Peyer's patch (tissue), 4 donors: Measurements from ENCODE around the gene ZC3H11A. TPM values are rescaled to one million over a fixed set of nuclear protein-coding genes. Genes with fewer than 3 reads are reported as not detected.
"Not testable (repeated sequence)": the region's sequence is repeated elsewhere in the genome, so short reads cannot be mapped to it uniquely, and the experiment has no call there.

ENCODE experiments used
- DNase-seq, 3 donors: peaks; one replicate each; pipeline ENCODE4 v3.0.0-alpha.2; 2017 to 2019
- H3K27ac ChIP-seq, 4 donors: fragments of 200-600 bp; sonication (generic); one replicate each; pipeline ENCODE4 v1.5.1; 2016 to 2019
- H3K27me3 ChIP-seq, 2 donors: fragments of 200-600 bp; sonication (generic); one replicate each; pipeline ENCODE4 v1.5.1; 2019
- H3K36me3 ChIP-seq, 3 donors: fragments of 200-600 bp; sonication (generic); one replicate each; pipeline ENCODE4 v1.5.1; 2016 to 2019
- H3K4me1 ChIP-seq, 4 donors: fragments of 200-600 bp; sonication (generic); one replicate each; pipeline ENCODE4 v1.5.1; 2016 to 2019
- H3K4me3 ChIP-seq, 4 donors: fragments of 200-600 bp; sonication (generic); 1 replicate in 3 of 4; 2 replicates in 1 of 4; pipeline ENCODE4 v1.5.1; 2016 to 2019; ENCODE audit warnings: mild to moderate bottlenecking in 1 of 4
- H3K9me3 ChIP-seq, 4 donors: fragments of 200-600 bp; sonication (generic); one replicate each; pipeline ENCODE4 v1.5.1; 2016 to 2019; ENCODE audit warnings: mild to moderate bottlenecking in 1 of 4
- CTCF ChIP-seq, 6 experiments: fragments of 450-650 bp in 4 of 6; fragments of 200-600 bp in 2 of 6; sonication (generic) in 1 of 6; IDR thresholded peaks; one replicate each; pipeline ENCODE4 v1.5.1; 2017 to 2019; ENCODE audit warnings: antibody characterized with exemption in 6 of 6, mild to moderate bottlenecking in 3 of 6, moderate library complexity in 1 of 6
- POLR2A ChIP-seq, 2 donors: fragments of 450-650 bp; IDR thresholded peaks; one replicate each; pipeline ENCODE4 v1.5.1; 2017; ENCODE audit warnings: antibody characterized with exemption in 2 of 2, mild to moderate bottlenecking in 2 of 2, moderate library complexity in 2 of 2
- total RNA-seq, 4 donors: library from RNA; depleted of rRNA; stranded (reverse); fragments of >200 nt; gene quantifications; one replicate each; pipeline ENCODE4 v1.1.0, GENCODE V29; 2016

The ZC3H11A gene
- total RNA-seq, 4 donors from 2014 or later = 78.2 to 122 (median 101) TPM

DNA sequence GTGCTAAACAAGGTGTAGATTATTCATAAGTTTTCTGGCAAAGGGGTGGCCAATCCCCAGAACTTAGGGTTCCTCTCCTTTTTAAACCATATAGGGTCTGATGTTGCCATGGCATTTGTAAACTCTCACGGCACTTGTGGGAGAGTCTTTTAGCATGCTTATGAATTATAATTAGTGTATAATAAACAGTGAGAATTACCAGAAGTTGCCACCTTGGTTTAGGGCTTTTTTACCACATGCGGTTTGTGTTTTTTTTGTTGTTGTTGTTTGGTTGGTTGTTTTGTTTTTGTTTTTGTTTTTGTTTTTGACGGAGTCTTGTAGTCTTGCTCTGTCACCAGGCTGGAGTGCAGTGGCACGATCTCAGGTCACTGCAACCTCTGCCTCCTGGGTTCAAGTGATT lies 39.4 kb upstream of the ZC3H11A start:
- H3K36me3 ChIP-seq = no peaks in the 10 kb centered on the region
- peaks cover 0 to 10% (median 2%) of the 10 kb centered on the region in 4 donors for H3K4me1 ChIP-seq
- H3K27me3 ChIP-seq = no peaks in the 10 kb centered on the region
- no peak overlapping the region for H3K4me3 ChIP-seq
- no peaks in the 10 kb centered on the region for H3K9me3 ChIP-seq
- no peak for DNase-seq
- TF ChIP-seq CTCF (IDR thresholded peaks at IDR 0.05) = no peak
- TF ChIP-seq POLR2A (IDR thresholded peaks at IDR 0.05) = no peak
- H3K27ac ChIP-seq = no peak overlapping the region

- H3K27me3 ChIP-seq, H3K36me3 ChIP-seq, H3K4me3 ChIP-seq, H3K27ac ChIP-seq, DNase-seq, H3K9me3 ChIP-seq: not testable (repeated sequence)
- H3K4me1 ChIP-seq = peaks cover 0 to 11% (median 3%) of the 10 kb centered on the region in 4 donors
Observed at GRCh38 chr1:203758749-203759148, 36.7 kb upstream of the ZC3H11A start.

GRCh38 chr1:203760506-203760905 lies 34.9 kb upstream of the ZC3H11A start:
- Histone ChIP-seq H3K36me3 (no peaks in the 10 kb centered on the region), H3K4me3 (no peak overlapping the region), H3K4me1 (peaks cover 0 to 8% (median 6%) of the 10 kb centered on the region in 4 donors), H3K27me3 (no peaks in the 10 kb centered on the region), H3K27ac (no peak overlapping the region), H3K9me3 (no peaks in the 10 kb centered on the region)
- TF ChIP-seq CTCF (IDR thresholded peaks at IDR 0.05) (no peak), POLR2A (IDR thresholded peaks at IDR 0.05) (no peak)
- DNase-seq = no peak

DNA sequence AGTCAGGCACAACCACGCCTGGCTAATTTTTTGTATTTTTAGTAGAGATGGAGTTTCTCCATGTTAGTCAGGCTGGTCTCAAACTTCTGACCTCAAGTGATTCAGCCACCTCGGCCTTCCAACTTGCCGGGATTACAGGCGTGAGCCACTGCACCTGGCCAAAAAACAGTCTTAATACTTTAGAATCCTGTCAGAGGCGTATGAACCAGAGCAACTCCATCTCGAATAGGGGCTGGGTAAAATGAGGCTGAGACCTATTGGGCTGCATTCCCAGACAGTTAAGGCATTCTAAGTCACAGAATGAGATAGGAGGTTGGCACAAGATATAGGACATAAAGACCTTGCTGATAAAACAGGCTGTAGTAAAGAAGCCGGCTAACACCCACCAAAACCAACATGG lies 33.5 kb upstream of the ZC3H11A start:
- DNase-seq, H3K4me3 ChIP-seq, H3K4me1 ChIP-seq, H3K36me3 ChIP-seq, H3K27ac ChIP-seq, H3K27me3 ChIP-seq, H3K9me3 ChIP-seq: not testable (repeated sequence)

DNA sequence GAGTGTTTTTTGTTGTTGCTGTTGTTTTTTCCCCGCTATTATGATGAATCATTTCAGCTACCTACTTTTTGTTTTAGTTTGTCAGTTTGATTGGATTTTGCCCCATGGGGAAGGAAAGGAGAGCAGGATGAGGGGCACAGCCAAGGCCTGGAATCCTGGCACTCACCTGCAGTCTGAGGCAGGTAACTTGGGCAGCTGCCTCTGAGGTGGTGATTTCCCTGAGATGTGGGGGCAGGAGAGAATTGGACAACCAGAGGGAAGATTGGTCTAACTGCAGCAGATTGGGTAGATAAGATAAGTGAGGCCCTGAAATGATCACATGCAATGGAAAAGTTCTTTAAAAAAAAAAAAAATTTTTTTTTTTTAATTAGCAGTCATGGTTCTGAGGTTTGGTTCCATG lies 31.9 kb upstream of the ZC3H11A start:
- no peak for TF ChIP-seq CTCF (IDR thresholded peaks at IDR 0.05)
- TF ChIP-seq POLR2A (IDR thresholded peaks at IDR 0.05) = no peak
- peak overlapping the region; percentile 16 to 91 (median 74) for H3K27ac ChIP-seq

DNA sequence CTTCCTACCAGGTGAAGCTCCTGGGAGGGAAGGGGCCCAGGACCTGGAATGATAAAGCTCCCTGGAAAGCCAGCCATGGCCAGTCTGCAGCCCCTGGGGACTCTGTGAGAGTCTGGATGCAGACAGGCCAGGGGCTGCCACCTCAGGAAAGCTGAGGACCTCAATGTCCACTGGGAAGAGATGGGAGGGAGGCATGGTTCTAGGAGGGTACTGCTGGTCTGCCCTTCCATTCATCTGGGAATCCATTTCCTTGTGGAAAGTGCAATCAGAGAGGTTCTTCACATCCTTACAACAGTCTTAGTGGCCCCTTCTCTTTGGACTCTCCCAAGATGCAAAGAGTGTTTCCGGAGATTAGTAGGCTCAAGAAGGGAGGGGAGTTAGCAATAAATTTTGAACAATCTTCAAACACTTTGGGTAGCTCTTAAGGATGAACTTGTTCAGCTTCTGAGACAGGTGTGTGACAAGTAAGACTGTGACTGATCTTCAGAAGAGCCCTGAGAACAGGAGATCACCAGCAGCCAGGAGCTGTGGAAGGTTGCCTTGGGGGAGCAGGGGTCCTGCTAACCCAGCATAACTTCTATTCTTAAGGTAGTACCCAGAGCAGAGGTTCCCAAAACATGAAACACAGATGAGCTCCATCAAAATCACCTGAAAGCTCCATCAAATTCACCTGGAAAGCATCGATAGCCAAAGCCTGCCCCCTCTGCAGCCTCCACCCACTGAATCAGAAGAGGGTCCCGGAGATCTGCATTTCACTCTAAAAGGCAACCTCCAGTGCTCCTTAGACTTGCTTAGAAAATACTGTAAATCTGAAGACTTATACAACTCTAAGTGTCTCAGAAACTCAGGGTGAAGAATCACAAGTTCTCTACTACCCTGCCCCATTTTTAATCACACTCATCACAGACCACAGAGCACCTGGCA lies 31.1 kb upstream of the ZC3H11A start:
- no peaks in the 10 kb centered on the region for H3K9me3 ChIP-seq
- H3K27ac ChIP-seq = peak overlapping the region; percentile 64 to 91 (median 82)
- no peak for DNase-seq
- no peaks in the 10 kb centered on the region for H3K27me3 ChIP-seq
- H3K36me3 ChIP-seq = no peaks in the 10 kb centered on the region
- no peak for TF ChIP-seq CTCF (IDR thresholded peaks at IDR 0.05)
- H3K4me1 ChIP-seq = peaks cover 4 to 15% (median 9%) of the 10 kb centered on the region in 4 donors
- H3K4me3 ChIP-seq = peak overlapping the region in 2 of 4 donors; percentile 44 to 46

More for the DNA sequence above, 31.9 kb upstream of the ZC3H11A start:
- Histone ChIP-seq H3K36me3 (no peaks in the 10 kb centered on the region), H3K4me3 (no peak overlapping the region), H3K4me1 (peaks cover 0 to 15% (median 7%) of the 10 kb centered on the region in 4 donors), H3K27me3 (no peaks in the 10 kb centered on the region), H3K9me3 (no peaks in the 10 kb centered on the region)
- no peak for DNase-seq
